IPS-NIHi7 (cell line): Measurements from ENCODE around the gene TBC1D22B.

Experiments
- DNase-seq: peaks from one replicate; pipeline ENCODE4 v3.0.0; 2012; ENCODE audit warnings: mixed read lengths; ENCODE audit errors: extremely low spot score

The TBC1D22B gene

GRCh38 chr6:37239950-37240713 lies 17.4 kb upstream of the TBC1D22B start:
- no peak for DNase-seq

GRCh38 chr6:37241131-37241530 lies 16.4 kb upstream of the TBC1D22B start:
- DNase-seq = no peak

GRCh38 chr6:37241775-37242428 lies 15.7 kb upstream of the TBC1D22B start:
- DNase-seq = no peak

GRCh38 chr6:37242429-37243052 lies 15.0 kb upstream of the TBC1D22B start:
- peak; percentile 32 for DNase-seq

GRCh38 chr6:37243131-37243815 lies 14.3 kb upstream of the TBC1D22B start:
- DNase-seq = no peak

- DNase-seq = no peak
Observed at GRCh38 chr6:37243816-37244370, 13.7 kb upstream of the TBC1D22B start.

GRCh38 chr6:37244430-37245310 lies 12.9 kb upstream of the TBC1D22B start:
- no peak for DNase-seq

- no peak for DNase-seq
Observed at GRCh38 chr6:37251211-37251780, 6.3 kb upstream of the TBC1D22B start.

GRCh38 chr6:37253486-37254007 lies 4.0 kb upstream of the TBC1D22B start:
- no peak for DNase-seq

- no peak for DNase-seq
Observed at GRCh38 chr6:37254881-37255280, 2.7 kb upstream of the TBC1D22B start.

GRCh38 chr6:37256692-37257319 lies 766 bp upstream of the TBC1D22B start:
- DNase-seq = no peak

- DNase-seq = no peak
Observed at GRCh38 chr6:37257320-37257633, 295 bp upstream of the TBC1D22B start.

GRCh38 chr6:37258405-37259105 lies 983 bp downstream of the TBC1D22B start:
- DNase-seq = no peak

- no peak for DNase-seq
Observed at GRCh38 chr6:37259191-37259590, 1.6 kb downstream of the TBC1D22B start.

- DNase-seq = no peak
Observed at GRCh38 chr6:37260040-37260439, 2.5 kb downstream of the TBC1D22B start.

- DNase-seq = no peak
Observed at GRCh38 chr6:37260444-37260843, 2.9 kb downstream of the TBC1D22B start.

GRCh38 chr6:37261198-37261597 lies 3.6 kb downstream of the TBC1D22B start:
- no peak for DNase-seq

GRCh38 chr6:37262446-37263026 lies 5.0 kb downstream of the TBC1D22B start:
- no peak for DNase-seq

GRCh38 chr6:37265001-37265400 lies 7.4 kb downstream of the TBC1D22B start:
- DNase-seq = no peak
